Cardiac fibroblast (primary cell): Measurements from ENCODE around the gene MAGEB3.
A peak's percentile ranks its signal among the peaks of the same experiment; 100 is the strongest.
"Not testable (repeated sequence)": the region's sequence is repeated elsewhere in the genome, so short reads cannot be mapped to it uniquely, and the experiment has no call there.

Experiments used
- DNase-seq, 2 donors: peaks; one replicate each; pipeline versions ENCODE4 v3.0.0 to v3.0.0-alpha.2; 2010; ENCODE audit warnings: low read depth in 2 of 2
- H3K4me3 ChIP-seq, 2 donors: replicated peaks in 1 of 2; 1 replicate in 1 of 2; 2 replicates in 1 of 2; pipeline ENCODE4 v1.5.1; 2011; ENCODE audit warnings: low read depth in 2 of 2, low read length in 2 of 2, mild to moderate bottlenecking in 2 of 2, moderate library complexity in 1 of 2
- TF ChIP-seq, protein P1 (sequence below): IDR thresholded peaks from one replicate; pipeline ENCODE4 v1.5.1; 2011; ENCODE audit warnings: low read depth, mild to moderate bottlenecking, low read length, inconsistent platforms

The MAGEB3 gene

GRCh38 chrX:30230395-30230794 is at the start of gene MAGEB3:
Gene MAGEB3, plus strand, starts transcription at chrX:30230657. Its CDS starts 5,268 bp downstream, at chrX:30235925.
- no peak within 1 kb of the TSS for H3K4me3 ChIP-seq
- DNase-seq, result no peak
- TF ChIP-seq, protein P1, sequence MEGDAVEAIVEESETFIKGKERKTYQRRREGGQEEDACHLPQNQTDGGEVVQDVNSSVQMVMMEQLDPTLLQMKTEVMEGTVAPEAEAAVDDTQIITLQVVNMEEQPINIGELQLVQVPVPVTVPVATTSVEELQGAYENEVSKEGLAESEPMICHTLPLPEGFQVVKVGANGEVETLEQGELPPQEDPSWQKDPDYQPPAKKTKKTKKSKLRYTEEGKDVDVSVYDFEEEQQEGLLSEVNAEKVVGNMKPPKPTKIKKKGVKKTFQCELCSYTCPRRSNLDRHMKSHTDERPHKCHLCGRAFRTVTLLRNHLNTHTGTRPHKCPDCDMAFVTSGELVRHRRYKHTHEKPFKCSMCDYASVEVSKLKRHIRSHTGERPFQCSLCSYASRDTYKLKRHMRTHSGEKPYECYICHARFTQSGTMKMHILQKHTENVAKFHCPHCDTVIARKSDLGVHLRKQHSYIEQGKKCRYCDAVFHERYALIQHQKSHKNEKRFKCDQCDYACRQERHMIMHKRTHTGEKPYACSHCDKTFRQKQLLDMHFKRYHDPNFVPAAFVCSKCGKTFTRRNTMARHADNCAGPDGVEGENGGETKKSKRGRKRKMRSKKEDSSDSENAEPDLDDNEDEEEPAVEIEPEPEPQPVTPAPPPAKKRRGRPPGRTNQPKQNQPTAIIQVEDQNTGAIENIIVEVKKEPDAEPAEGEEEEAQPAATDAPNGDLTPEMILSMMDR, result no peak

DNA sequence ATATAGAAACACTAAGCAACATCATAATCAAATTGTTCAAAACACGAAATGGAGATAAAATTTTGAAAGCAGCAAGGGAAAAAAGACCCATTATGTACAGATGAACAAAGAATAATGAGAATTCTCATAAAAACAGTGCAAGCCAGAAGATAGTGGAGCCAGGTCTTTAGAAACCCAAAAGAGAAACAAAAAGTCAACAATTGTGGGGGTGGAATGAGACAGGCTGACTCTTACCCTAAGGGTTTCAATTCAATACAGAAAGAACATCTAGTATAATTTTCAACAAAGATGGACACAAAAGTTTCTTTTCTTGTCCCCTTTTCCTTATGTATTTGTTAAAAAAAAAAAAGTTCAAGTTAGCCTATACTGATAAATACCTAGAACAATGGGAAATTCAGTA is 49.1 kb upstream of the MAGEB3 start:
- no peak for DNase-seq
- TF ChIP-seq, protein P1, result no peak
- H3K4me3 ChIP-seq, result no peak overlapping the region

GRCh38 chrX:30183554-30183953 is 46.9 kb upstream of the MAGEB3 start:
- DNase-seq, result peak in 1 of 2 donors; percentile 2
- no peak overlapping the region for H3K4me3 ChIP-seq
- TF ChIP-seq, protein P1, result no peak

DNA sequence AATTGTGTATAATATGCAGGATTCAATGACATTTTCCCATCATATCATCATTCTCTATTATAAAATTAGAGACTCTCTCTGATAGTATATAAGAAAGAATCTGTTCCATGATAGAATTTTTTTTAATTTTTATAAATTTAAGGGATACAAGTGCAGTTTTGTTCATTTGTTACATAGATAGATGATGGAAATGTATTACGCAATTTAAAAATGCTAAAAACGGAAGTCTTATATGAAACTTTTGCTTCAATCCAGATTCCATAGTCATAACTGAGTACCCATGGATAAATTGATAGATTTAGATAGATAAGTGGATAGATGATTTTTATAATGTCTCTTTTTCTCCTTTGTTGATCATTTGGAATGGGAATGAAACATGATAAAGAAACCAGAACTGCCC is 40.0 kb upstream of the MAGEB3 start:
- no peak overlapping the region for H3K4me3 ChIP-seq
- DNase-seq, result no peak
- TF ChIP-seq, protein P1, result no peak

DNA sequence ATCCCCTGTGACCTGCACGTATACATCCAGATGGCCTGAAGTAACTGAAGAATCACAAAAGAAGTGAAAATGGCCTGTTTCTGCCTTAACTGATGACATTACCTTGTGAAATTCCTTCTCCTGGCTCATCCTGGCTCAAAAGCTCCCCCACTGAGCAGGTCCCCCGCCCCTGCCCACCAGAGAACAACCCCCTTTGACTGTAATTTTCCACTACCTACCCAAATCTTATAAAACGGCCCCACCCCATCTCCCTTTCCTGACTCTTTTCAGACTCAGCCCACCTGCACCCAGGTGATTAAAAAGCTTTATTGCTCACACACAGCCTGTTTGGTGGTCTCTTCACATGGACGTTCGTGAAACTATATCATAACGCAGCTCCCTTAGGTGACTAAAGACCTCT is 36.5 kb upstream of the MAGEB3 start:
- DNase-seq, H3K4me3 ChIP-seq: not testable (repeated sequence)

- TF ChIP-seq, protein P1, result no peak
- DNase-seq, result peak in 1 of 2 donors; percentile 3
- no peak overlapping the region for H3K4me3 ChIP-seq
Measured at GRCh38 chrX:30196322-30196721, 34.1 kb upstream of the MAGEB3 start.

DNA sequence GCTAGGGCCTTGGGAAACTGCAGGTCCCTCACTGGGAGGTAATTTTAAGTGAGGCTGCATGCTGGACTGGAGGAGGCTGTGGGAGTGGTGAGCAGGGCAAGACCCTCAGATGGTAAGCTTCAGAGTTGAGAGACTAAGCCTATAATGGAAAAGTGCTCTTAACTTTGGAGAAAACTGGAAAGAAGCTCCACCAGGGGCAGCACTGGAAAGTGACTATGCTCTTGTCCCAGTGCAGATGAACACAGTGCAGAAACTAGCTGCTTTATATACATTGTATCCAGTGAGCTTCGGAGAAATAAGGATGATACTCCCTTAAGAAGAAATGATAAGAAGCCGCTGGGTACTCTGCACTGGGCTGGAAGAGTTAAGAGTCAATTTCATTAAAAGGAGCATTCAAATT is 18.3 kb upstream of the MAGEB3 start:
- TF ChIP-seq, protein P1, result no peak
- DNase-seq, result no peak
- H3K4me3 ChIP-seq, result no peak overlapping the region
